Right lobe of liver (tissue), 6 donors: ENCODE measurements around the gene SEC22B. TPM values are rescaled to one million over a fixed set of nuclear protein-coding genes. Genes with fewer than 3 reads are reported as not detected.
"Not testable (repeated sequence)": the region's sequence is repeated elsewhere in the genome, so short reads cannot be mapped to it uniquely, and the experiment has no call there.

Experiments
- ATAC-seq, 4 donors: fragments of 200-7000 bp; cut with Tn5 transposase; one replicate each; pipeline ENCODE4 v1.9.1; 2020; ENCODE audit warnings: mild to moderate bottlenecking in 4 of 4, moderate library complexity in 4 of 4
- DNase-seq, 3 donors: peaks; one replicate each; pipeline ENCODE4 v3.0.0-alpha.2; 2020
- H3K27ac ChIP-seq, 3 donors: fragments of 200-600 bp; one replicate each; pipeline ENCODE4 v1.8.0; 2022
- H3K27me3 ChIP-seq, 2 donors: fragments of 200-600 bp; one replicate each; pipeline ENCODE4 v1.8.0; 2022
- H3K36me3 ChIP-seq, 4 donors: fragments of 200-600 bp; sonication (generic) in 1 of 4; one replicate each; pipeline versions ENCODE4 v1.5.1 to v1.8.0; 2017 to 2022; ENCODE audit warnings: control low read depth in 1 of 4
- H3K4me1 ChIP-seq, 4 donors: fragments of 200-600 bp; sonication (generic) in 1 of 4; one replicate each; pipeline versions ENCODE4 v1.5.1 to v1.8.0; 2017 to 2022; ENCODE audit warnings: control low read depth in 1 of 4
- H3K4me3 ChIP-seq, 3 donors: fragments of 200-600 bp; one replicate each; pipeline ENCODE4 v1.8.0; 2022
- H3K9me3 ChIP-seq, 4 donors: fragments of 200-600 bp; sonication (generic) in 1 of 4; one replicate each; pipeline versions ENCODE4 v1.5.1 to v1.8.0; 2017 to 2022; ENCODE audit warnings: control low read depth in 1 of 4
- WGBS: methylation state at CpG from one replicate; pipeline ENCODE4 v1.1.6; 2018; ENCODE audit warnings: low coverage, low lambda C conversion rate; ENCODE audit not compliant: insufficient coverage; ENCODE audit errors: missing lambda C conversion rate; 5-methylcytosine and 5-hydroxymethylcytosine counted together
- intact Hi-C, 2 donors: fragments of 100-400 bp; cut with DNase I; formaldehyde crosslinking; loops; one replicate each; pipeline versions ENCODE4 v1.11.2 to v1.14.1; 2022
- total RNA-seq, 6 experiments: library from RNA; depleted of rRNA in 2 of 6; stranded (reverse); fragments of >200 nt in 2 of 6; fragmentation: NEBNext Ultra II Directional in 3 of 6; extraction: Animal tissue kit (Norgen Biotek cat#: 25700) in 3 of 6; gene quantifications; one replicate each; pipeline versions ENCODE4 v1.1.0 to v1.2.4, GENCODE V29; 2016 to 2023
- donor health status: DM: no; HTN: yes; CAD: no.
- donor health status: DM: no; HTN: no; CAD: no.
- donor health status: DM: no; HTN: no; CAD: no.
- donor health status: DM: no; HTN: yes; CAD: no.
- donor health status: DM: no; HTN: yes; CAD: no.

SEC22B gene
- total RNA-seq, 6 experiments from 2014 or later, result 17.3 to 26.8 (median 20.8) TPM

GRCh38 chr1:120117371-120118177 lies 58.7 kb downstream of the SEC22B start:
- H3K27me3 ChIP-seq, intact Hi-C loops, H3K4me3 ChIP-seq, H3K27ac ChIP-seq, H3K9me3 ChIP-seq, H3K36me3 ChIP-seq, H3K4me1 ChIP-seq: not testable (repeated sequence)
- 9% methylated on average over 2 of the region's 4 CpGs for WGBS
- DNase-seq, result peak; percentile 79 to 87 (median 84)
- ATAC-seq, result peak; percentile 81 to 90 (median 86)

DNA sequence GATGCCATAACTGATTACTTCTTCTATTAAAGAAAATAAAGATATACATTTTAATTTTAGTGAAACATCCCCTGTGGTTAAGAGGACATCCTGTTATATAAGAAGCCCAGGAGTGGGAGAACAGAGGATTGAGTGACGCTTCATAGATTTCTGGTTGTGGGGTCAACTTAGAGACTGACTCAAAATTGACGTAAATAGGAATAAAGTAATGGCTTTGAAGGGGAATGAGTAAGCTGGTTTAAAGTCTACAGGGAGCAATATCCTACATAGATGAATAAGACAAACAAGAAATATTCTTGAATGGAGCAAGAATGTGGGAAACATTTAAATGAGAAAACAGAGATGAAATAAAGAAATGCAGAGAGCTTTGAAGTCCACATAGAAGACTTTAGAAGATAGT lies 60.2 kb downstream of the SEC22B start:
- DNase-seq, H3K27ac ChIP-seq, H3K9me3 ChIP-seq, H3K4me3 ChIP-seq, H3K36me3 ChIP-seq, H3K27me3 ChIP-seq, intact Hi-C loops, ATAC-seq, H3K4me1 ChIP-seq: not testable (repeated sequence)
- WGBS, result 67% methylated on average over 2 of the region's 2 CpGs

DNA sequence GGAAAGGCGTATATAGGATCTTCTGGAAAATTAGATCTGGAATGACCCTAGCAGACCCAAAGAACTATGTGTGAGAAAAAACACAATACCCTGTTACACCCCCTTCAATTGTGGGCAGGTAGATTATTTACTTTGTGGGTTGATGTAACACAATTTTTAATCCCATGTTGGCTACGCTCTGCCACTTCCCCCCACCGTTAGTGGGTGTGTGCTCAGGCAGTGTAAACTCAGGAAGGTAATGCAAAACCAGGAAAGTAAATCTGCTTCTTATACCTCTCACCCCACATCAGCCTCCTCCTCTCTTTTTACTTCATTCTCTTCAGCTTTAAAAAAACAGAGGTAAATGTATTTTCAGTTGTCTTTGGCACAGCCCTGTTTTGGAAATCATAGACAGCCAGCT lies 63.2 kb downstream of the SEC22B start:
- H3K4me3 ChIP-seq, H3K27me3 ChIP-seq, H3K9me3 ChIP-seq, H3K36me3 ChIP-seq, H3K4me1 ChIP-seq, H3K27ac ChIP-seq, DNase-seq, intact Hi-C loops: not testable (repeated sequence)
- no CpG with 5 or more reads among the region's 3 CpGs for WGBS
- peak in 3 of 4 donors; percentile 7 to 54 (median 19) for ATAC-seq

GRCh38 chr1:120112212-120112611 lies 64.1 kb downstream of the SEC22B start:
- H3K4me3 ChIP-seq, H3K27ac ChIP-seq, intact Hi-C loops, ATAC-seq, H3K4me1 ChIP-seq, H3K36me3 ChIP-seq, H3K27me3 ChIP-seq, DNase-seq, H3K9me3 ChIP-seq: not testable (repeated sequence)
- 82% methylated on average over 5 of the region's 5 CpGs for whole genome bisulfite sequencing

- WGBS, result no CpG with 5 or more reads among the region's 3 CpGs
- H3K27ac ChIP-seq, intact Hi-C loops, H3K4me3 ChIP-seq, H3K36me3 ChIP-seq, H3K27me3 ChIP-seq, H3K9me3 ChIP-seq, H3K4me1 ChIP-seq, DNase-seq: not testable (repeated sequence)
- peak in 2 of 4 donors; percentile 37 to 90 for ATAC-seq
Measured at GRCh38 chr1:120111771-120112170, 64.5 kb downstream of the SEC22B start.

DNA sequence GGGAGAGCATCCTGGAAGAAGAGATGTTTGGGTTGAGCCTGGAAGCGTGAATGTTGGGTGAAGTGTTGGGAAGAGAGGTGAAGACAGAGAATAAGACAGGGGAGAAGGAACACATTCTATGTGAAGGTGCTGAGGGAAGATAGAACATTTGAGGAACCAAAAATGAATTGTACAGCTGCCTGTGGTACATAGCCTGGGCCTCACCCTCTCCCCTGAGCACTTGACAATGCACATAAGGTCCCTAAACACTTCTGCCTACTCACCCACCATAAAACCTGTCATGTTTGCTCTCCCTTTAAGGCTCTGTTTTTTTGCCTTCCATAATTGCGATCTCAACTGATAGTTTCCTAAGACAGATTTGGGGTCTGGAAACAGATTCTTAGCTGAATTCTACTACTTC lies 65.3 kb downstream of the SEC22B start:
- H3K27me3 ChIP-seq, H3K4me1 ChIP-seq, intact Hi-C loops, H3K36me3 ChIP-seq, DNase-seq, H3K9me3 ChIP-seq, H3K4me3 ChIP-seq, H3K27ac ChIP-seq: not testable (repeated sequence)
- ATAC-seq, result peak in 1 of 4 donors; percentile 32
- no CpG with 5 or more reads among the region's 2 CpGs for WGBS

DNA sequence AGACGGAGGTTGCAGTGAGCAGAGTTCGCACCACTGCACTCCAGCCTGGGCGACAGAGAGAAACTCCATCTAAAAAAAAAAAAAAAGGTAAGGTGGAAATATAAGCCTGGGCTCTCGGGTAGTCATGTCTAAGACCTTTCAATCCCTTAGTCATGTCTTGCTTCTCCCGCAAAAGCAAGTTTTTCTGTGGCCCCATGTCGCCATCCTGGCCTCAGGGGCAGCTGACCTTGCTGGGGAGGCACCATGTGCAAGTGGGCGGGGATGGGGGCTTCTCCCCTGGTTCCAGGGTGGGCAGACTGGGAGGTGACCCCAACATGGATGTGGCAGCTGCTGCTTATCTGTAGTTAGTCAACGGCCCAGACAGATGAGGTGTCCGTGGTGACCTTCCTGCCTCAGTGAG lies 66.7 kb downstream of the SEC22B start:
- ATAC-seq, result peak in 1 of 4 donors; percentile 17
- H3K4me1 ChIP-seq, H3K36me3 ChIP-seq, DNase-seq, intact Hi-C loops, H3K27me3 ChIP-seq, H3K27ac ChIP-seq, H3K4me3 ChIP-seq, H3K9me3 ChIP-seq: not testable (repeated sequence)
- WGBS, result 83% methylated on average over 2 of the region's 9 CpGs

- 100% methylated on average over 1 of the region's 10 CpGs for WGBS
- H3K36me3 ChIP-seq, H3K9me3 ChIP-seq, DNase-seq, H3K27me3 ChIP-seq, ATAC-seq, H3K4me3 ChIP-seq, intact Hi-C loops, H3K27ac ChIP-seq, H3K4me1 ChIP-seq: not testable (repeated sequence)
Measured at GRCh38 chr1:120109180-120109579, 67.1 kb downstream of the SEC22B start.

DNA sequence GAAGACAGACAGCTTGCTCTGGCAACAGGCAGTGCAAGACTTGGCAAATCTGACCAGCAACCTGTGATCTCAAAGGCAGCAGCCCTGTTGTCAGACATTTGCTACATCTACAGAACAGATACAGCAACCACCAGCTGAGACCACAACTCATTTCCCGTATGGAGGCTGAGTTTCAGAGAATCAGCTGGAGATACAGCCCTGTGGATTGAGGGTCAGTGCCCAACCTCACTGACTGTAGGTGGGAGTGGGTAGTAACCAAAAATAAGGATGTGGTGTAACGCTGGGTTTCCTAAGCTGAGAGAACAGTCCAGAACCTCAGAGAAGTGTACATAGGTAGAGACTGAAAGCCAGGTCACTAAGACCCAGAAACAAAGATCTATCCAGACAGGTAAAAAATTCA lies 71.0 kb downstream of the SEC22B start:
- not testable (repeated sequence) for ATAC-seq, H3K27me3 ChIP-seq

DNA sequence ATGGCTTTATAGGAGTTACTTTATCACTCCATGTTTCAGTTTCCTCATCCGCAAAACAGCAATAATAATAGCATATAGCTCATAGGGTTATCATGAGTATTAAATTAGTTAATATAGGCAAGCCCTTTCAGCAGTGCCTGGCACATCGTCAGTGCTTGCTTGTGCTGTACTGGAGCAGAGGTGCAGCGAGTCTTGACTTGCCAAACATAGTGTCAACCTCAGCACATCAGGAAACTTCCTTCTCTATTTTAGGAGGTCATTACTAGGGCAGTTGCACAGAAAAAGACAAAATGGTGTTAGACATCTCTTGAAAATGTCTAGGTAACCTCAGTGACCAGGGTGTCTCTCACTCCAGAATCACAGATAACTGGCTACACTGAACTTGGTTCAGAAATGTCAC lies 72.6 kb downstream of the SEC22B start:
- no CpG with 5 or more reads among the region's 3 CpGs for WGBS
- DNase-seq, intact Hi-C loops, H3K4me3 ChIP-seq, H3K27me3 ChIP-seq, H3K27ac ChIP-seq, H3K9me3 ChIP-seq, H3K36me3 ChIP-seq, H3K4me1 ChIP-seq: not testable (repeated sequence)
- peak in 3 of 4 donors; percentile 13 to 58 (median 35) for ATAC-seq

More for the DNA sequence above, 71.0 kb downstream of the SEC22B start:
- H3K36me3 ChIP-seq, H3K9me3 ChIP-seq, H3K4me3 ChIP-seq, DNase-seq, H3K27ac ChIP-seq, H3K4me1 ChIP-seq, intact Hi-C loops: not testable (repeated sequence)
- 78% methylated on average over 1 of the region's 2 CpGs for WGBS

DNA sequence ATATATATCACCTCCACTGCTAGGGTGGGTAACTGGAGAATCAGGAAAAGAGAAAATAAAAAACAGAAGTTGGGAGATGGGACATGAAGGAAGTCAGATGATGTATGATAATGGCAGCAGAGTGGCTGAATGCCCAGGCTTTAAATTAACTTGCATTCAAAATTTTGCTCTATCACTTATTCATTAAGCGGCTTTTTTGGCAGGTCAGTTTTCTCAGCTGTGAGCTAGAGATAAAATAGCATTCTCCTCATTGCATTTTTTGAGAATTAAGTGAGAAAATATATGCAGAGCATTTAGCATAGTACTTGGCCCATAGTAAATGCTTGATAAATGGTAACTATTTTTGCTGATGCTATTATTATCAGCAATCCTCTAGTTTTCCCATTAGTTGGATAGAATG lies 74.7 kb downstream of the SEC22B start:
- intact Hi-C loops, H3K27me3 ChIP-seq, DNase-seq, H3K9me3 ChIP-seq, ATAC-seq, H3K4me3 ChIP-seq, H3K27ac ChIP-seq, H3K36me3 ChIP-seq, H3K4me1 ChIP-seq: not testable (repeated sequence)
- WGBS, result 50% methylated on average over 1 of the region's 1 CpG
